Thymus (tissue), 11 donors: ENCODE data around the gene OLFM2. TPM values are rescaled to one million over a fixed set of nuclear protein-coding genes. Genes with fewer than 3 reads are reported as not detected.
"Not testable (repeated sequence)": the region's sequence is repeated elsewhere in the genome, so short reads cannot be mapped to it uniquely, and the experiment has no call there.

Experiments used
- DNase-seq, 9 donors: peaks; one replicate each; pipeline ENCODE4 v3.0.0-alpha.2; 2013; ENCODE audit warnings: low spot score in 9 of 9, low read depth in 6 of 9, missing footprints in 1 of 9
- H3K27ac ChIP-seq, 2 donors: one replicate each; pipeline ENCODE4 v1.5.1; 2013; ENCODE audit warnings: control low read depth in 1 of 2, low read depth in 1 of 2, low read length in 1 of 2, mild to moderate bottlenecking in 1 of 2, moderate library complexity in 1 of 2
- H3K27me3 ChIP-seq, 2 donors: one replicate each; pipeline ENCODE4 v1.5.1; 2013; ENCODE audit warnings: low read length in 1 of 2; ENCODE audit not compliant: control insufficient read depth in 2 of 2, insufficient read depth in 1 of 2
- H3K36me3 ChIP-seq, 2 donors: one replicate each; pipeline ENCODE4 v1.5.1; 2013; ENCODE audit warnings: low read length in 1 of 2, mild to moderate bottlenecking in 1 of 2, moderate library complexity in 1 of 2; ENCODE audit not compliant: control insufficient read depth in 2 of 2, insufficient read depth in 2 of 2
- H3K4me1 ChIP-seq, 2 donors: one replicate each; pipeline ENCODE4 v1.5.1; 2013; ENCODE audit warnings: low read length in 2 of 2; ENCODE audit not compliant: control insufficient read depth in 2 of 2, insufficient read depth in 2 of 2
- H3K4me3 ChIP-seq, 2 donors: one replicate each; pipeline ENCODE4 v1.5.1; 2013; ENCODE audit warnings: low read length in 2 of 2, control low read depth in 1 of 2, mild to moderate bottlenecking in 1 of 2
- H3K9me3 ChIP-seq, 2 donors: one replicate each; pipeline ENCODE4 v1.5.1; 2013; ENCODE audit warnings: low read length in 1 of 2, mild to moderate bottlenecking in 1 of 2; ENCODE audit not compliant: control insufficient read depth in 2 of 2, insufficient read depth in 1 of 2
- WGBS: extraction: QIAGEN DNeasy Blood & Tissue Kit; methylation state at CpG from one replicate; pipeline ENCODE4 v1.1.7; 2013; 5-methylcytosine and 5-hydroxymethylcytosine counted together
- polyA plus RNA-seq: library from polyadenylated mRNA; stranded (reverse); fragments of 200-250 nt; gene quantifications from one replicate; pipeline ENCODE4 v1.2.3, GENCODE V29; 2013
- total RNA-seq: library from RNA; stranded (reverse); fragments of 120-200 nt; gene quantifications from one replicate; pipeline ENCODE4 v1.2.4, GENCODE V29; 2013
- donor health status: healthy.

Gene OLFM2
- total and polyA plus RNA-seq, 2 donors = 10.4 to 14.3 TPM

- Histone ChIP-seq H3K4me3 (no peak overlapping the region), H3K4me1 (no peaks in the 10 kb centered on the region), H3K27ac (no peak overlapping the region), H3K36me3 (no peaks in the 10 kb centered on the region), H3K27me3 (no peaks in the 10 kb centered on the region), H3K9me3 (no peaks in the 10 kb centered on the region)
- 80% methylated on average over 4 of the region's 4 CpGs for WGBS
- DNase-seq = no peak
Measured at GRCh38 chr19:9947441-9947840, 11.1 kb upstream of the OLFM2 start.

- WGBS = 93% methylated on average over 7 of the region's 7 CpGs
- H3K4me1 ChIP-seq, H3K36me3 ChIP-seq, H3K4me3 ChIP-seq, H3K9me3 ChIP-seq, H3K27me3 ChIP-seq, DNase-seq, H3K27ac ChIP-seq: not testable (repeated sequence)
Measured at GRCh38 chr19:9946528-9947125, 10.3 kb upstream of the OLFM2 start.

GRCh38 chr19:9945319-9945966, 9.1 kb upstream of the OLFM2 start:
- no peak for DNase-seq
- H3K36me3 ChIP-seq = no peaks in the 10 kb centered on the region
- H3K9me3 ChIP-seq = no peaks in the 10 kb centered on the region
- 60% methylated on average over 18 of the region's 18 CpGs for WGBS
- H3K4me1 ChIP-seq = no peaks in the 10 kb centered on the region
- H3K4me3 ChIP-seq = no peak overlapping the region
- H3K27me3 ChIP-seq = no peaks in the 10 kb centered on the region
- H3K27ac ChIP-seq = no peak overlapping the region

- 92% methylated on average over 6 of the region's 6 CpGs for WGBS
- H3K27ac ChIP-seq = no peak overlapping the region
- no peak for DNase-seq
- H3K4me1 ChIP-seq = no peaks in the 10 kb centered on the region
- H3K4me3 ChIP-seq = no peak overlapping the region
- no peaks in the 10 kb centered on the region for H3K9me3 ChIP-seq
- H3K36me3 ChIP-seq = no peaks in the 10 kb centered on the region
- H3K27me3 ChIP-seq = no peaks in the 10 kb centered on the region
Measured at GRCh38 chr19:9943744-9944143, 7.4 kb upstream of the OLFM2 start.

DNA sequence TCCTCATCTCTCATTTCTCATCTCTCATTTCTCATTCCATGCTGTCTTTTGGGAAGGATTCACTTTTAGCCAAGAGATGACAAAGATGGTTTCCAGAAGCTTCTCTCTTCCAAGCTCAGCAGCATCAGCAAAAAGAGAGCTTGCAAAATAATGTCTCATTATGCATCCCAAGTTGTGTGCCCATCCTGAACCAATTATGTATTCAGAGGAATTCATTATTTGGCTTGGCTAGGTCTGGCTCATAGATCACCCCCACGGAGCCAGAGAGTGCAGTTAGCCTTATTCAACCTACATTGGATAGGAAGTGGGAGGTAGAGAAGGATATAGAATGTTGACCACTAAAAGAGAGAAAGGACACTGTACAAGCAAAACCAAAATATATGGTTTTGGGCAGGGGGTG, 5.4 kb upstream of the OLFM2 start:
- Histone ChIP-seq H3K36me3 (no peaks in the 10 kb centered on the region), H3K27ac (no peak overlapping the region), H3K9me3 (no peaks in the 10 kb centered on the region), H3K4me3 (no peak overlapping the region), H3K4me1 (peaks cover 0 to 4% of the 10 kb centered on the region in 2 donors), H3K27me3 (peaks cover 9 to 18% of the 10 kb centered on the region in 2 donors)
- DNase-seq = no peak
- 85% methylated on average over 1 of the region's 1 CpG for WGBS

GRCh38 chr19:9941231-9941630, 4.9 kb upstream of the OLFM2 start:
- Histone ChIP-seq H3K4me3 (no peak overlapping the region), H3K36me3 (no peaks in the 10 kb centered on the region), H3K4me1 (peaks cover 0 to 6% of the 10 kb centered on the region in 2 donors), H3K9me3 (no peaks in the 10 kb centered on the region), H3K27me3 (peaks cover 13 to 20% of the 10 kb centered on the region in 2 donors), H3K27ac (no peak overlapping the region)
- DNase-seq = no peak
- 54% methylated on average over 1 of the region's 1 CpG for WGBS

GRCh38 chr19:9940778-9941177, 4.5 kb upstream of the OLFM2 start:
- no peak for DNase-seq
- Histone ChIP-seq H3K27me3 (peaks cover 17 to 25% of the 10 kb centered on the region in 2 donors), H3K9me3 (no peaks in the 10 kb centered on the region), H3K36me3 (no peaks in the 10 kb centered on the region), H3K4me1 (peaks cover 0 to 6% of the 10 kb centered on the region in 2 donors), H3K4me3 (no peak overlapping the region), H3K27ac (no peak overlapping the region)
- 58% methylated on average over 2 of the region's 2 CpGs for WGBS

DNA sequence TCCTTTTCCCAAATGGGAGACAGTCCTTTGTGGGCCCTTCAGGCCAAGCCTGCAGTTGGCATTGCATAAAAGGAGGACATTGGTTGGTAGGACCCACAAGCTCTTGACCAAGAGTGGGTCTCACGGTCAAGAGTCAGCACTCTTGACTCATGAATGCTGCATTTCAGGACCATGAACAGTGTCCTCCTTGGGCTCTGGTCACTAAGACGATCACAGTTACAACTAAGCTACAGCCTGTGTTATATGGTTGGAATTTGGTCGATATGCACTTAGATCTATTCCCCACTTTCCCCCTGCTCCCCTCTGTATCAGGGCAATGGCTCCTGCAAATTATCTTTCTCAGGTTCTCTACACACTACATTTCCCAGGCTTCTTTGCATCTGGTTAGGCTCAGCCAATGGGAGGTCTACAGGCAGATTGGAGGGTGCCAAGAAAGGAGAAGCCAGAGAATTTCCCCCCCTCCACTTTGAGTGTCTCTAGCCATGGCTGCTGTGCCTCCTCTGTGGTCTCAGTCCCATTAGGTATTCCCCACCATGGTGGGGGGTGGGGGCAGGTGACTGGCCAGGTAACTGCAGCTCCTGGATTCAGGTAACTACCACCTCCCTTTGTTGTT, 3.1 kb upstream of the OLFM2 start:
- Histone ChIP-seq H3K4me1 (peaks cover 0 to 6% of the 10 kb centered on the region in 2 donors), H3K27me3 (peaks cover 30 to 38% of the 10 kb centered on the region in 2 donors), H3K4me3 (no peak overlapping the region), H3K27ac (no peak overlapping the region), H3K36me3 (no peaks in the 10 kb centered on the region), H3K9me3 (peaks cover 0 to 5% of the 10 kb centered on the region in 2 donors)
- DNase-seq = no peak
- WGBS = 66% methylated on average over 3 of the region's 3 CpGs

GRCh38 chr19:9937001-9937411, 691 bp upstream of the OLFM2 start:
- Histone ChIP-seq H3K36me3 (no peaks in the 10 kb centered on the region), H3K27ac (no peak overlapping the region), H3K4me1 (peaks cover 0 to 6% of the 10 kb centered on the region in 2 donors), H3K4me3 (no peak overlapping the region), H3K27me3 (peaks cover 30 to 52% of the 10 kb centered on the region in 2 donors), H3K9me3 (peaks cover 2 to 9% of the 10 kb centered on the region in 2 donors)
- no peak for DNase-seq
- WGBS = 12% methylated on average over 20 of the region's 20 CpGs
